HEK293 (cell line): ENCODE data around the gene TRABD2A.

Experiments
- GLI4 ChIP-seq: fragments of 450-650 bp; formaldehyde crosslinking; IDR thresholded peaks from 2 replicates; pipeline ENCODE4 v1.5.1; 2016; ENCODE audit warnings: missing biosample characterization, missing genetic modification characterization
- KLF10 ChIP-seq: fragments of 450-650 bp; IDR thresholded peaks from 2 replicates; pipeline ENCODE4 v1.5.1; 2018; ENCODE audit warnings: missing biosample characterization, mild to moderate bottlenecking, missing genetic modification characterization
- KLF17 ChIP-seq: fragments of 450-650 bp; formaldehyde crosslinking; IDR thresholded peaks from 2 replicates; pipeline ENCODE4 v1.5.1; 2016; ENCODE audit warnings: missing biosample characterization, missing genetic modification characterization
- KLF7 ChIP-seq: fragments of 450-650 bp; formaldehyde crosslinking; IDR thresholded peaks from 2 replicates; pipeline ENCODE4 v1.5.1; 2016; ENCODE audit warnings: missing biosample characterization, missing genetic modification characterization, borderline replicate concordance
- KLF8 ChIP-seq: fragments of 450-650 bp; formaldehyde crosslinking; IDR thresholded peaks from 2 replicates; pipeline ENCODE4 v1.5.1; 2016; ENCODE audit warnings: missing biosample characterization, missing genetic modification characterization
- KLF9 ChIP-seq: fragments of 450-650 bp; formaldehyde crosslinking; IDR thresholded peaks from 2 replicates; pipeline ENCODE4 v1.5.1; 2016; ENCODE audit warnings: missing biosample characterization, missing genetic modification characterization, low read depth
- PRDM4 ChIP-seq: fragments of 450-650 bp; formaldehyde crosslinking; IDR thresholded peaks from 2 replicates; pipeline ENCODE4 v1.5.1; 2017; ENCODE audit warnings: missing biosample characterization, missing genetic modification characterization
- REST ChIP-seq: fragments of 450-650 bp; formaldehyde crosslinking; IDR thresholded peaks from 2 replicates; pipeline ENCODE4 v1.5.1; 2016; ENCODE audit warnings: missing biosample characterization, missing genetic modification characterization
- SALL2 ChIP-seq: fragments of 450-650 bp; formaldehyde crosslinking; IDR thresholded peaks from 2 replicates; pipeline ENCODE4 v1.5.0; 2017; ENCODE audit warnings: missing biosample characterization, mild to moderate bottlenecking, missing genetic modification characterization, borderline replicate concordance
- SCRT2 ChIP-seq: fragments of 450-650 bp; formaldehyde crosslinking; IDR thresholded peaks from 2 replicates; pipeline ENCODE4 v1.5.1; 2016; ENCODE audit warnings: missing biosample characterization, missing genetic modification characterization
- SETDB1 ChIP-seq: IDR thresholded peaks from one replicate; pipeline ENCODE4 v1.6.1; 2017; ENCODE audit warnings: mild to moderate bottlenecking, low read length, moderate library complexity, mixed read lengths; ENCODE audit not compliant: insufficient read length
- WT1 ChIP-seq: fragments of 450-650 bp; formaldehyde crosslinking; IDR thresholded peaks from 2 replicates; pipeline ENCODE4 v1.5.1; 2016; ENCODE audit warnings: missing biosample characterization, missing genetic modification characterization
- ZNF10 ChIP-seq: fragments of 450-650 bp; formaldehyde crosslinking; IDR thresholded peaks from 2 replicates; pipeline ENCODE4 v1.5.1; 2017; ENCODE audit warnings: missing biosample characterization, missing genetic modification characterization
- ZNF146 ChIP-seq: fragments of 450-650 bp; formaldehyde crosslinking; IDR thresholded peaks from 2 replicates; pipeline ENCODE4 v1.5.1; 2016; ENCODE audit warnings: missing biosample characterization, missing genetic modification characterization
- ZNF202 ChIP-seq: fragments of 450-650 bp; formaldehyde crosslinking; IDR thresholded peaks from 2 replicates; pipeline ENCODE4 v1.5.1; 2016; ENCODE audit warnings: missing biosample characterization, missing genetic modification characterization, borderline replicate concordance
- ZNF221 ChIP-seq: fragments of 450-650 bp; formaldehyde crosslinking; IDR thresholded peaks from 2 replicates; pipeline ENCODE4 v1.5.1; 2017; ENCODE audit warnings: missing biosample characterization, missing genetic modification characterization, borderline replicate concordance
- ZNF23 ChIP-seq: fragments of 450-650 bp; formaldehyde crosslinking; IDR thresholded peaks from 2 replicates; pipeline ENCODE4 v1.5.1; 2016; ENCODE audit warnings: missing biosample characterization, missing genetic modification characterization, borderline replicate concordance
- ZNF239 ChIP-seq: fragments of 450-650 bp; formaldehyde crosslinking; IDR thresholded peaks from 2 replicates; pipeline ENCODE4 v1.5.1; 2016; ENCODE audit warnings: missing biosample characterization, missing genetic modification characterization
- ZNF292 ChIP-seq: fragments of 450-650 bp; formaldehyde crosslinking; IDR thresholded peaks from 2 replicates; pipeline ENCODE4 v1.5.1; 2016; ENCODE audit warnings: low read depth, missing biosample characterization, missing genetic modification characterization, borderline replicate concordance
- ZNF302 ChIP-seq: fragments of 450-650 bp; formaldehyde crosslinking; IDR thresholded peaks from 2 replicates; pipeline ENCODE4 v1.5.1; 2016; ENCODE audit warnings: missing biosample characterization, missing genetic modification characterization, low read depth
- ZNF311 ChIP-seq: fragments of 450-650 bp; formaldehyde crosslinking; IDR thresholded peaks from 2 replicates; pipeline ENCODE4 v1.5.1; 2017; ENCODE audit warnings: missing biosample characterization, missing genetic modification characterization, borderline replicate concordance
- ZNF473 ChIP-seq: fragments of 450-650 bp; formaldehyde crosslinking; IDR thresholded peaks from 2 replicates; pipeline ENCODE4 v1.5.1; 2017; ENCODE audit warnings: missing biosample characterization, missing genetic modification characterization
- ZNF514 ChIP-seq: fragments of 450-650 bp; formaldehyde crosslinking; IDR thresholded peaks from 2 replicates; pipeline ENCODE4 v1.5.1; 2016; ENCODE audit warnings: missing biosample characterization, missing genetic modification characterization
- ZNF560 ChIP-seq: fragments of 450-650 bp; formaldehyde crosslinking; IDR thresholded peaks from 2 replicates; pipeline ENCODE4 v1.5.1; 2017; ENCODE audit warnings: missing biosample characterization, missing genetic modification characterization, borderline replicate concordance
- ZNF585B ChIP-seq: fragments of 450-650 bp; formaldehyde crosslinking; IDR thresholded peaks from 2 replicates; pipeline ENCODE4 v1.5.1; 2016; ENCODE audit warnings: missing biosample characterization, missing genetic modification characterization
- ZNF654 ChIP-seq: fragments of 450-650 bp; formaldehyde crosslinking; IDR thresholded peaks from 2 replicates; pipeline ENCODE4 v1.5.1; 2016; ENCODE audit warnings: low read depth, missing biosample characterization, missing genetic modification characterization
- ZNF677 ChIP-seq: fragments of 450-650 bp; IDR thresholded peaks from 2 replicates; pipeline ENCODE4 v1.5.0; 2018; ENCODE audit warnings: missing biosample characterization, mild to moderate bottlenecking, missing genetic modification characterization, moderate library complexity
- ZNF768 ChIP-seq: fragments of 450-650 bp; formaldehyde crosslinking; IDR thresholded peaks from 2 replicates; pipeline ENCODE4 v1.5.1; 2018; ENCODE audit warnings: missing biosample characterization, mild to moderate bottlenecking, missing genetic modification characterization
- ZSCAN5A ChIP-seq: fragments of 450-650 bp; formaldehyde crosslinking; IDR thresholded peaks from 2 replicates; pipeline ENCODE4 v1.5.1; 2016; ENCODE audit warnings: missing biosample characterization, missing genetic modification characterization
- ZXDB ChIP-seq: fragments of 450-650 bp; formaldehyde crosslinking; IDR thresholded peaks from 2 replicates; pipeline ENCODE4 v1.5.1; 2016; ENCODE audit warnings: missing biosample characterization, missing genetic modification characterization

TRABD2A gene

GRCh38 chr2:84925724-84926376 is 45.0 kb upstream of the TRABD2A start (continued):
- peak; percentile 81 for TF ChIP-seq KLF8 (tag by site-specific recombination)
- TF ChIP-seq SETDB1, result no peak
- no peak for TF ChIP-seq ZNF302 (tag by site-specific recombination)
- TF ChIP-seq ZNF202 (tag by site-specific recombination), result no peak
- TF ChIP-seq ZNF239 (tag by site-specific recombination), result no peak
- TF ChIP-seq ZXDB (tag by site-specific recombination), result 0 out of 2 replicates have a peak, but pooled peaks have one; percentile 54
- peak; percentile 81 for TF ChIP-seq ZNF654 (tag by site-specific recombination)
- TF ChIP-seq KLF10 (tag by site-specific recombination), result no peak
- peak; percentile 94 for TF ChIP-seq ZNF10 (tag by site-specific recombination)
- TF ChIP-seq SALL2 (tag by site-specific recombination), result no peak
- TF ChIP-seq ZNF221, result 0 out of 2 replicates have a peak, but pooled peaks have one; percentile 54
- no peak for TF ChIP-seq ZNF514
- TF ChIP-seq ZNF768 (tag by site-specific recombination), result no peak
- peak; percentile 72; the same call in 1 of the 2 replicates for TF ChIP-seq KLF7
- TF ChIP-seq ZSCAN5A (tag by site-specific recombination), result no peak
- no peak for TF ChIP-seq ZNF292 (tag by site-specific recombination)
- TF ChIP-seq KLF17 (tag by site-specific recombination), result peak; percentile 84
- no peak for TF ChIP-seq ZNF677 (tag by site-specific recombination)
- TF ChIP-seq PRDM4 (tag by site-specific recombination), result peak; percentile 51
- no peak for TF ChIP-seq ZNF146 (tag by site-specific recombination)
- no peak for TF ChIP-seq ZNF311
- TF ChIP-seq GLI4 (tag by site-specific recombination), result no peak
- no peak for TF ChIP-seq ZNF23 (tag by site-specific recombination)
- TF ChIP-seq KLF9 (tag by site-specific recombination), result peak; percentile 76
- no peak for TF ChIP-seq ZNF585B (tag by site-specific recombination)
- TF ChIP-seq ZNF473 (tag by site-specific recombination), result no peak
- TF ChIP-seq SCRT2 (tag by site-specific recombination), result peak; percentile 75
- TF ChIP-seq REST (tag by site-specific recombination), result 0 out of 2 replicates have a peak, but pooled peaks have one; percentile 26
- peak; percentile 45; the same call in 1 of the 2 replicates for TF ChIP-seq WT1
- no peak for TF ChIP-seq ZNF560 (tag by site-specific recombination)
- TF ChIP-seq, all 188 proteins: peak for 62
